ENCODE results near the gene MBD3L4. TPM values are rescaled to one million over a fixed set of nuclear protein-coding genes. Genes with fewer than 3 reads are reported as not detected.
"Not testable (repeated sequence)": the region's sequence is repeated elsewhere in the genome, so short reads cannot be mapped to it uniquely, and the experiment has no call there.

MBD3L4 gene
- total RNA-seq, 1 experiment from 2014 or later, result not detected

DNA sequence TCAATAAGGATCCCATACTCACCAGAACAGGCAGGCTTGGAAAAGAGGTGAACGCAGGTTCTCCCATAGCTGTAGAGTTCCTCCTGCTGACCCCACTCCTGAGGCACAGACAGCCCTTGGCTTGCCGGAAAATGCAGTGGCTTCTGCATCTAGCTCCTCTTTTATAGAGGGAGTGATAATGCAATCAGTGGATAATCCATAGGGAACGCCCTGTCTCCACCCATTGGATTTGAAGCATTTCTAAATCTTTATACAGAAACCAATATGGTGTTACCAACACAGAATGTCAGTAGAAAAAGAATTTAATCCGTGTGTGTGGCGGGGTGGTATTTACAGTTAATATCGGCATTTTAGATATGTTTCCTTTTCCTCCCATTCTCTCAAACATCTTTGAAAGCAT is 18.6 kb downstream of the MBD3L4 start, which contains the start of gene MBD3L2B:
Gene MBD3L2B (minus strand): TSS at position 101 of the 400 bp plus-strand sequence. CDS start 34 bp downstream, at position 67.
- H3K4me1 Mint-ChIP-seq (ENCODE audit: low read depth, unreplicated experiment); POLR2A ChIA-PET: not testable (repeated sequence)

DNA sequence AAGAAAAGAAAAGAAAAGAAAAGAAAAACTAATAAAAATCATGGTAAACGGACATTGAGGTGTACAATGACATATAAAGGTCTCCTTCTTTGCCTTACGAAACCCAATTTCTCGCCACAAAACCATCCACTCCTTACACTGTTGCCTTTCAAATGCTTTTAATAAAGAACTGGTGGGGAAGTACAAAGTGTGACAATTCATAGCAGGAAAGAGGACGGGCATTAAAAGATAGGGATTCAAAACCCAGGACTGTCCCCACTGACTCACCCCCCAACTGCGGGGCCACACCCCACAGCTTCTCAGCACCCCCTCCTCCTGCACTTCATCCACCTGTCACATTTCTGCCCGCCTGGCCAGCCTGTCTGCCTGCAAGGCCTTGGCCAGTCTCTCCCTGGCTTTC is 21.2 kb downstream of the MBD3L4 start:
- intact Hi-C loops (cut with micrococcal nuclease; ENCODE audit: unreplicated experiment), result no loop called here
- no peaks in the 10 kb centered on the region for H3K4me1 Mint-ChIP-seq (ENCODE audit: low read depth, unreplicated experiment)
- ChIA-PET CTCF (no interaction called here), POLR2A (no interaction called here)
- no peaks in the 10 kb centered on the region for H3K36me3 Mint-ChIP-seq (ENCODE audit: insufficient read depth, unreplicated experiment)
- Histone ChIP-seq H3K4me1 (no peaks in the 10 kb centered on the region), H3K36me3 (ENCODE audit: control insufficient read depth, insufficient read depth, low read length) (no peaks in the 10 kb centered on the region), H3K4me3 (ENCODE audit: low read depth, low read length) (no peak overlapping the region), H3K27me3 (replicated peaks; ENCODE audit: control insufficient read depth, insufficient read depth, low read length) (no peaks in the 10 kb centered on the region), H3K9me3 (0 out of 2 replicates have a peak, but pooled peaks cover 5% of the 10 kb centered on the region)
- no peak for DNase-seq
- no peaks in the 10 kb centered on the region for H3K9me3 Mint-ChIP-seq (ENCODE audit: unreplicated experiment)
- no peak overlapping the region for H3K27ac Mint-ChIP-seq (ENCODE audit: unreplicated experiment)
- TF ChIP-seq, protein P1, sequence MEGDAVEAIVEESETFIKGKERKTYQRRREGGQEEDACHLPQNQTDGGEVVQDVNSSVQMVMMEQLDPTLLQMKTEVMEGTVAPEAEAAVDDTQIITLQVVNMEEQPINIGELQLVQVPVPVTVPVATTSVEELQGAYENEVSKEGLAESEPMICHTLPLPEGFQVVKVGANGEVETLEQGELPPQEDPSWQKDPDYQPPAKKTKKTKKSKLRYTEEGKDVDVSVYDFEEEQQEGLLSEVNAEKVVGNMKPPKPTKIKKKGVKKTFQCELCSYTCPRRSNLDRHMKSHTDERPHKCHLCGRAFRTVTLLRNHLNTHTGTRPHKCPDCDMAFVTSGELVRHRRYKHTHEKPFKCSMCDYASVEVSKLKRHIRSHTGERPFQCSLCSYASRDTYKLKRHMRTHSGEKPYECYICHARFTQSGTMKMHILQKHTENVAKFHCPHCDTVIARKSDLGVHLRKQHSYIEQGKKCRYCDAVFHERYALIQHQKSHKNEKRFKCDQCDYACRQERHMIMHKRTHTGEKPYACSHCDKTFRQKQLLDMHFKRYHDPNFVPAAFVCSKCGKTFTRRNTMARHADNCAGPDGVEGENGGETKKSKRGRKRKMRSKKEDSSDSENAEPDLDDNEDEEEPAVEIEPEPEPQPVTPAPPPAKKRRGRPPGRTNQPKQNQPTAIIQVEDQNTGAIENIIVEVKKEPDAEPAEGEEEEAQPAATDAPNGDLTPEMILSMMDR (IDR thresholded peaks at IDR 0.05; ENCODE audit: insufficient read depth in 1 of 2, low read depth in 1 of 2, low read length in 1 of 2, severe bottlenecking in 1 of 2, unreplicated experiment in 1 of 2), result no peak
- no peak overlapping the region for H3K4me3 Mint-ChIP-seq (ENCODE audit: unreplicated experiment)
- BruUV-seq (replicated peaks), result no TSS peak
- no peaks in the 10 kb centered on the region for H3K27me3 Mint-ChIP-seq (ENCODE audit: insufficient read depth, unreplicated experiment)

More for the DNA sequence above, 18.6 kb downstream of the MBD3L4 start, which contains the start of gene MBD3L2B:
- H3K9me3 Mint-ChIP-seq (ENCODE audit: unreplicated experiment); H3K36me3 Mint-ChIP-seq (ENCODE audit: insufficient read depth, unreplicated experiment); H3K36me3 ChIP-seq (ENCODE audit: control insufficient read depth, insufficient read depth, low read length); BruUV-seq (replicated peaks); H3K4me3 ChIP-seq (ENCODE audit: low read depth, low read length); H3K27ac Mint-ChIP-seq (ENCODE audit: unreplicated experiment); H3K27me3 Mint-ChIP-seq (ENCODE audit: insufficient read depth, unreplicated experiment); CTCF ChIA-PET; intact Hi-C loops (cut with micrococcal nuclease; ENCODE audit: unreplicated experiment); H3K4me3 Mint-ChIP-seq (ENCODE audit: unreplicated experiment); H3K27me3 ChIP-seq (replicated peaks; ENCODE audit: control insufficient read depth, insufficient read depth, low read length); DNase-seq; H3K9me3 ChIP-seq; H3K4me1 ChIP-seq: not testable (repeated sequence)

DNA sequence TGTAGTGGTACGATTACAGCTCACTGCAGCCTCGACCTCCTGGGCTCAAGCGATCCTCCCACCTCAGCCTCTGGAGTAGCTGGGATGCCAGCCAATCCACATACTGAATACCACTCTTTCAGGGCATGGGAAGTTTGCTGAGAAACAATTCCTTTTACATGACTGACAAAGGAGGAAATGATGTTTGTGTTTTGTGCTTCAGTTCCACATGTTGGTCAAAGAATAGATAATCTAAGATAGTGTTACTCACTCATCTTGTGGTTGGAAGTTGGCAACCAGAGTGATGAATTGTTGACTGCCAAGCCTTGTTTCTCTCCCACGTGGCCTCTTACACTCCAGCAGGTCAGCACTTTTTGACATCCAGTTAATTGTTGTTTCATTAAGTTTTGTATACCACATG is 26.3 kb downstream of the MBD3L4 start:
- TF ChIP-seq, protein P1 (IDR thresholded peaks at IDR 0.05; ENCODE audit: insufficient read depth in 1 of 2, low read depth in 1 of 2, low read length in 1 of 2, severe bottlenecking in 1 of 2, unreplicated experiment in 1 of 2), result no peak
- CTCF ChIA-PET, result no interaction called here
- H3K4me1 Mint-ChIP-seq (ENCODE audit: low read depth, unreplicated experiment), result no peaks in the 10 kb centered on the region
- H3K9me3 ChIP-seq, result 0 out of 2 replicates have a peak, but pooled peaks cover 5% of the 10 kb centered on the region
- H3K27me3 ChIP-seq (replicated peaks; ENCODE audit: control insufficient read depth, insufficient read depth, low read length), result no peaks in the 10 kb centered on the region
- H3K4me3 ChIP-seq (ENCODE audit: low read depth, low read length), result no peak overlapping the region
- DNase-seq, result no peak
- H3K9me3 Mint-ChIP-seq (ENCODE audit: unreplicated experiment), result no peaks in the 10 kb centered on the region
- H3K4me3 Mint-ChIP-seq (ENCODE audit: unreplicated experiment), result no peak overlapping the region
- POLR2A ChIA-PET, result no interaction called here
- H3K36me3 ChIP-seq (ENCODE audit: control insufficient read depth, insufficient read depth, low read length), result no peaks in the 10 kb centered on the region
- H3K27ac Mint-ChIP-seq (ENCODE audit: unreplicated experiment), result no peak overlapping the region
- intact Hi-C loops (cut with micrococcal nuclease; ENCODE audit: unreplicated experiment), result no loop called here
- no peaks in the 10 kb centered on the region for H3K27me3 Mint-ChIP-seq (ENCODE audit: insufficient read depth, unreplicated experiment)
- no TSS peak for BruUV-seq (replicated peaks)
- no peaks in the 10 kb centered on the region for H3K36me3 Mint-ChIP-seq (ENCODE audit: insufficient read depth, unreplicated experiment)
- H3K4me1 ChIP-seq, result no peaks in the 10 kb centered on the region
